Ascending aorta (tissue), 2 donors: ENCODE data around the gene NFATC3. TPM values are rescaled to one million over a fixed set of nuclear protein-coding genes. Genes with fewer than 3 reads are reported as not detected.

ENCODE experiments used
- DNase-seq, 2 donors: peaks; one replicate each; pipeline ENCODE4 v3.0.0-alpha.2; 2019; ENCODE audit warnings: low spot score in 2 of 2
- H3K27ac ChIP-seq, 2 donors: fragments of 200-600 bp; sonication (generic); one replicate each; pipeline ENCODE4 v1.5.1; 2016 to 2017; ENCODE audit warnings: mild to moderate bottlenecking in 1 of 2
- H3K27me3 ChIP-seq: fragments of 200-600 bp; sonication (generic); one replicate; pipeline ENCODE4 v1.5.1; 2017
- H3K36me3 ChIP-seq, 2 donors: fragments of 200-600 bp; sonication (generic); one replicate each; pipeline ENCODE4 v1.5.1; 2016
- H3K4me1 ChIP-seq, 2 donors: fragments of 200-600 bp; sonication (generic); one replicate each; pipeline ENCODE4 v1.5.1; 2016 to 2017; ENCODE audit warnings: mild to moderate bottlenecking in 1 of 2
- H3K4me3 ChIP-seq, 2 donors: fragments of 200-600 bp; sonication (generic); one replicate each; pipeline ENCODE4 v1.5.1; 2016 to 2017; ENCODE audit warnings: mild to moderate bottlenecking in 1 of 2
- H3K9me3 ChIP-seq, 2 donors: fragments of 200-600 bp; sonication (generic); one replicate each; pipeline ENCODE4 v1.5.1; 2016
- CTCF ChIP-seq, 3 experiments: fragments of 200-600 bp in 2 of 3; fragments of 450-650 bp in 1 of 3; sonication (generic) in 2 of 3; IDR thresholded peaks; one replicate each; pipeline ENCODE4 v1.5.1; 2016 to 2019; ENCODE audit warnings: antibody characterized with exemption in 3 of 3, mild to moderate bottlenecking in 1 of 3, moderate library complexity in 1 of 3
- intact Hi-C: fragments of 100-400 bp; cut with DNase I; formaldehyde crosslinking; loops from one replicate; pipeline ENCODE4 v1.15.1; 2023
- total RNA-seq: library from RNA; depleted of rRNA; stranded (reverse); fragments of >200 nt; gene quantifications from one replicate; pipeline ENCODE4 v1.1.0, GENCODE V29; 2016

Gene NFATC3
- total RNA-seq, 1 donor from 2014 or later = 36.4 TPM

- H3K4me3 ChIP-seq = no peak overlapping the region
- H3K27ac ChIP-seq = no peak overlapping the region
- no peaks in the 10 kb centered on the region for H3K27me3 ChIP-seq
- H3K4me1 ChIP-seq = no peaks in the 10 kb centered on the region
- no peak for TF ChIP-seq CTCF (IDR thresholded peaks at IDR 0.05)
- intact Hi-C loops = no loop called here
- H3K36me3 ChIP-seq = no peaks in the 10 kb centered on the region
- no peak for DNase-seq
- H3K9me3 ChIP-seq = no peaks in the 10 kb centered on the region
Observed at GRCh38 chr16:68136515-68136914, 51.3 kb downstream of the NFATC3 start.

GRCh38 chr16:68144008-68144407 is 58.8 kb downstream of the NFATC3 start:
- Histone ChIP-seq H3K4me1 (peaks cover 0 to 11% of the 10 kb centered on the region in 2 donors), H3K36me3 (peaks cover 6% of the 10 kb centered on the region in 2 donors), H3K9me3 (no peaks in the 10 kb centered on the region), H3K27me3 (no peaks in the 10 kb centered on the region), H3K4me3 (no peak overlapping the region), H3K27ac (no peak overlapping the region)
- TF ChIP-seq CTCF (IDR thresholded peaks at IDR 0.05) = no peak
- DNase-seq = no peak
- intact Hi-C loops = loop anchor here (5.0 kb wide), 1 partner anchor 47 kb away; no protein-coding TSS in a partner anchor

GRCh38 chr16:68146585-68146984 is 61.4 kb downstream of the NFATC3 start:
- DNase-seq = no peak
- no peak overlapping the region for H3K27ac ChIP-seq
- peaks cover 6% of the 10 kb centered on the region in 2 donors for H3K36me3 ChIP-seq
- no peak overlapping the region for H3K4me3 ChIP-seq
- no peaks in the 10 kb centered on the region for H3K27me3 ChIP-seq
- intact Hi-C loops = no loop called here
- H3K4me1 ChIP-seq = peaks cover 0 to 11% of the 10 kb centered on the region in 2 donors
- no peak for TF ChIP-seq CTCF (IDR thresholded peaks at IDR 0.05)
- no peaks in the 10 kb centered on the region for H3K9me3 ChIP-seq

GRCh38 chr16:68147444-68147843 is 62.3 kb downstream of the NFATC3 start:
- peaks cover 6% of the 10 kb centered on the region in 2 donors for H3K36me3 ChIP-seq
- no peak for TF ChIP-seq CTCF (IDR thresholded peaks at IDR 0.05)
- H3K4me3 ChIP-seq = no peak overlapping the region
- H3K27ac ChIP-seq = no peak overlapping the region
- no peaks in the 10 kb centered on the region for H3K9me3 ChIP-seq
- peaks cover 0 to 11% of the 10 kb centered on the region in 2 donors for H3K4me1 ChIP-seq
- no peak for DNase-seq
- intact Hi-C loops = no loop called here
- H3K27me3 ChIP-seq = no peaks in the 10 kb centered on the region

- peaks cover 0 to 11% of the 10 kb centered on the region in 2 donors for H3K4me1 ChIP-seq
- no peak for TF ChIP-seq CTCF (IDR thresholded peaks at IDR 0.05)
- no peak overlapping the region for H3K4me3 ChIP-seq
- H3K27ac ChIP-seq = no peak overlapping the region
- DNase-seq = no peak
- H3K27me3 ChIP-seq = no peaks in the 10 kb centered on the region
- peaks cover 5 to 6% of the 10 kb centered on the region in 2 donors for H3K36me3 ChIP-seq
- H3K9me3 ChIP-seq = no peaks in the 10 kb centered on the region
- intact Hi-C loops = no loop called here
Observed at GRCh38 chr16:68149596-68149995, 64.4 kb downstream of the NFATC3 start.

- Histone ChIP-seq H3K36me3 (peaks cover 5 to 16% of the 10 kb centered on the region in 2 donors), H3K4me3 (no peak overlapping the region), H3K4me1 (no peaks in the 10 kb centered on the region), H3K27ac (no peak overlapping the region), H3K27me3 (no peaks in the 10 kb centered on the region), H3K9me3 (no peaks in the 10 kb centered on the region)
- DNase-seq = no peak
- intact Hi-C loops = no loop called here
- TF ChIP-seq CTCF (IDR thresholded peaks at IDR 0.05) = no peak
Observed at GRCh38 chr16:68155425-68155824, 70.3 kb downstream of the NFATC3 start.
